SK-N-SH treated with all-trans-retinoic acid at 6 μM for 48 hours (cell line): ENCODE data around the gene RABEPK.
"Not testable (repeated sequence)": the region's sequence is repeated elsewhere in the genome, so short reads cannot be mapped to it uniquely, and the experiment has no call there.

Experiments
- ARNTL ChIP-seq: fragments of 450-650 bp; formaldehyde crosslinking; IDR thresholded peaks from 2 replicates; pipeline ENCODE4 v1.5.0; 2020; ENCODE audit warnings: low read depth, mild to moderate bottlenecking, moderate library complexity, borderline replicate concordance
- RARB ChIP-seq: fragments of 250-450 bp; sonication (Bioruptor Pico); IDR thresholded peaks from 2 replicates; pipeline ENCODE4 v1.8.0; 2021; ENCODE audit warnings: mild to moderate bottlenecking, moderate library complexity
- ZC3H10 ChIP-seq: fragments of 250-450 bp; sonication (Bioruptor Pico); IDR thresholded peaks from 2 replicates; pipeline ENCODE4 v1.5.1; 2021; ENCODE audit warnings: mild to moderate bottlenecking, moderate library complexity
- TF ChIP-seq, protein P1 (sequence below): fragments of 250-450 bp; sonication (Bioruptor Pico); IDR thresholded peaks from 2 replicates; pipeline ENCODE4 v1.5.1; 2020; ENCODE audit warnings: low read depth, mild to moderate bottlenecking, moderate library complexity

GRCh38 chr9:125179776-125180175 is 20.6 kb upstream of the RABEPK start:
- TF ChIP-seq, protein P1, sequence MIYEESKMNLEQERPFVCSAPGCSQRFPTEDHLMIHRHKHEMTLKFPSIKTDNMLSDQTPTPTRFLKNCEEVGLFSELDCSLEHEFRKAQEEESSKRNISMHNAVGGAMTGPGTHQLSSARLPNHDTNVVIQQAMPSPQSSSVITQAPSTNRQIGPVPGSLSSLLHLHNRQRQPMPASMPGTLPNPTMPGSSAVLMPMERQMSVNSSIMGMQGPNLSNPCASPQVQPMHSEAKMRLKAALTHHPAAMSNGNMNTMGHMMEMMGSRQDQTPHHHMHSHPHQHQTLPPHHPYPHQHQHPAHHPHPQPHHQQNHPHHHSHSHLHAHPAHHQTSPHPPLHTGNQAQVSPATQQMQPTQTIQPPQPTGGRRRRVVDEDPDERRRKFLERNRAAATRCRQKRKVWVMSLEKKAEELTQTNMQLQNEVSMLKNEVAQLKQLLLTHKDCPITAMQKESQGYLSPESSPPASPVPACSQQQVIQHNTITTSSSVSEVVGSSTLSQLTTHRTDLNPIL: not testable (repeated sequence)
- not testable (repeated sequence) for TF ChIP-seq ARNTL; RARB (CRISPR knock-in tag); ZC3H10 (CRISPR knock-in tag)
